PC-3 (cell line): Measurements from ENCODE around the gene RGS14. TPM values are rescaled to one million over a fixed set of nuclear protein-coding genes. Genes with fewer than 3 reads are reported as not detected.

ENCODE experiments used
- ATAC-seq: fragments of 200-7000 bp; cut with Tn5 transposase; 2 replicates; pipeline ENCODE4 v1.9.1; 2020; ENCODE audit warnings: mild to moderate bottlenecking, moderate library complexity
- BruUV-seq: library from RNA; stranded (reverse); fragments of 400-500 nt; replicated peaks from 2 replicates; lab custom pipeline; 2021; lab: Mats Ljungman, UMichigan
- CTCF ChIA-PET: fragments of 300-600 bp; sonication (Branson Sonifier 250); formaldehyde crosslinking; loops from one replicate; lab custom pipeline; 2022; ENCODE audit warnings: antibody characterized with exemption; lab: Charles Lee
- POLR2A ChIA-PET: fragments of 300-600 bp; sonication (Branson Sonifier 250); formaldehyde crosslinking; loops from one replicate; lab custom pipeline; 2022; ENCODE audit warnings: antibody characterized with exemption; ENCODE audit not compliant: unreplicated experiment; lab: Charles Lee
- DNase-seq: peaks from one replicate; pipeline ENCODE4 v3.0.0-alpha.2; 2015
- H2AFZ ChIP-seq: fragments of 300-600 bp; sonication (generic); 2 replicates; pipeline ENCODE4 v1.6.0; 2016; ENCODE audit warnings: antibody characterized with exemption, low read length
- H3F3A ChIP-seq: fragments of 300-600 bp; sonication (generic); one replicate; pipeline ENCODE4 v1.6.0; 2017; ENCODE audit warnings: antibody characterized with exemption, low read length, control low read depth, mild to moderate bottlenecking; ENCODE audit not compliant: unreplicated experiment
- H3K27ac ChIP-seq: fragments of 300-600 bp; sonication (generic); 2 replicates; pipeline ENCODE4 v1.5.1; 2016; ENCODE audit warnings: mild to moderate bottlenecking, low read length
- H3K27me3 ChIP-seq: fragments of 300-600 bp; sonication (generic); 2 replicates; pipeline ENCODE4 v1.6.1; 2016; ENCODE audit warnings: low read length, mixed read lengths
- H3K36me3 ChIP-seq: fragments of 300-600 bp; sonication (generic); 2 replicates; pipeline ENCODE4 v1.6.1; 2016; ENCODE audit warnings: low read depth, mixed run types, low read length, mixed read lengths
- H3K4me1 ChIP-seq: fragments of 300-600 bp; sonication (generic); 2 replicates; pipeline ENCODE4 v1.5.1; 2016; ENCODE audit warnings: low read length; ENCODE audit not compliant: insufficient read depth
- H3K4me2 ChIP-seq: fragments of 300-600 bp; sonication (generic); 2 replicates; pipeline ENCODE4 v1.6.0; 2016; ENCODE audit warnings: low read length
- H3K4me3 ChIP-seq: fragments of 300-600 bp; sonication (generic); 2 replicates; pipeline ENCODE4 v1.5.1; 2016; ENCODE audit warnings: mild to moderate bottlenecking, low read length, mixed read lengths
- H3K79me2 ChIP-seq: fragments of 300-600 bp; sonication (generic); 2 replicates; pipeline ENCODE4 v1.6.1; 2017; ENCODE audit warnings: low read length, mixed read lengths
- H3K9ac ChIP-seq: fragments of 300-600 bp; sonication (generic); 2 replicates; pipeline ENCODE4 v1.6.0; 2016; ENCODE audit warnings: mild to moderate bottlenecking, low read length
- H3K9me2 ChIP-seq: fragments of 300-600 bp; sonication (generic); replicated peaks from 2 replicates; pipeline ENCODE4 v1.6.1; 2016; ENCODE audit warnings: mixed run types, low read length, mixed read lengths
- H3K9me3 ChIP-seq: fragments of 300-600 bp; sonication (generic); 2 replicates; pipeline ENCODE4 v1.6.1; 2016; ENCODE audit warnings: low read length, mixed read lengths
- H4K20me1 ChIP-seq: fragments of 300-600 bp; sonication (generic); 2 replicates; pipeline ENCODE4 v1.6.1; 2016; ENCODE audit warnings: low read length, mixed read lengths
- CTCF ChIP-seq: fragments of 300-600 bp; sonication (generic); conservative IDR thresholded peaks from 2 replicates; pipeline ENCODE4 v1.5.1; 2017; ENCODE audit warnings: antibody characterized with exemption, low read depth, mild to moderate bottlenecking, low read length
- EZH2 ChIP-seq: fragments of 300-600 bp; sonication (generic); IDR thresholded peaks from one replicate; pipeline ENCODE4 v1.6.1; 2017; ENCODE audit warnings: antibody characterized with exemption, mild to moderate bottlenecking, low read length; ENCODE audit not compliant: unreplicated experiment
- EZH2phosphoT487 ChIP-seq: fragments of 300-600 bp; sonication (generic); IDR thresholded peaks from 2 replicates; pipeline ENCODE4 v1.6.1; 2018; ENCODE audit warnings: mild to moderate bottlenecking, antibody characterized with exemption, low read length, borderline replicate concordance
- intact Hi-C: fragments of 100-400 bp; cut with micrococcal nuclease; formaldehyde crosslinking; loops from 2 replicates; pipeline ENCODE4 v1.9.0; 2023
- total RNA-seq: library from RNA; depleted of rRNA; stranded (reverse); fragments of >200 nt; gene quantifications from 2 replicates; pipeline ENCODE4 v1.2.3, GENCODE V29; 2014

Gene RGS14
- total RNA-seq, 1 experiment from 2014 or later: 32.3 TPM

GRCh38 chr5:177402271-177403043 lies 44.7 kb downstream of the RGS14 start:
- peaks cover 13% of the 10 kb centered on the region for H3K4me1 ChIP-seq
- intact Hi-C loops: loop anchor here (1.0 to 2.0 kb wide), 5 partner anchors 12 to 288 kb away; partner anchors contain the start of genes GRK6 and PDLIM7
- H3F3A ChIP-seq: no peaks in the 10 kb centered on the region
- TSS peak; percentile 51 for BruUV-seq
- no peaks in the 10 kb centered on the region for H3K79me2 ChIP-seq
- peak overlapping the region; percentile 86 for H2AFZ ChIP-seq
- H3K27me3 ChIP-seq: no peaks in the 10 kb centered on the region
- peak overlapping the region; percentile 80 for H3K4me3 ChIP-seq
- peak; percentile 68 for ATAC-seq
- H3K9me2 ChIP-seq: no peaks in the 10 kb centered on the region
- no peaks in the 10 kb centered on the region for H3K9me3 ChIP-seq
- no peaks in the 10 kb centered on the region for H3K36me3 ChIP-seq
- peak overlapping the region; percentile 22; the same call in 1 of the 2 replicates for H3K27ac ChIP-seq
- H3K9ac ChIP-seq: peak overlapping the region; percentile 70
- TF ChIP-seq EZH2phosphoT487: no peak
- no peak for TF ChIP-seq EZH2
- peak; percentile 71 for TF ChIP-seq CTCF
- ChIA-PET CTCF (interaction anchor here (0.6 to 3.1 kb wide), 13 partner anchors 12 to 101 kb away, joined by 3 to 36 read pairs (median 7); partner anchors contain the start of gene GRK6), POLR2A (interaction anchor here (0.5 to 1.1 kb wide), 4 partner anchors 12 to 52 kb away, joined by 3 read pairs; no protein-coding TSS in a partner anchor)
- H4K20me1 ChIP-seq: no peaks in the 10 kb centered on the region
- peak; percentile 88 for DNase-seq
- peak overlapping the region; percentile 99 for H3K4me2 ChIP-seq

GRCh38 chr5:177403102-177403791 lies 45.5 kb downstream of the RGS14 start:
- peaks cover 13% of the 10 kb centered on the region for H3K4me1 ChIP-seq
- peak overlapping the region; percentile 86 for H2AFZ ChIP-seq
- no peaks in the 10 kb centered on the region for H3K27me3 ChIP-seq
- H3K4me3 ChIP-seq: peak overlapping the region; percentile 80
- ATAC-seq (peak; percentile 16), DNase-seq (peak; percentile 35)
- peak overlapping the region; percentile 70 for H3K9ac ChIP-seq
- peak overlapping the region; percentile 13; the same call in 1 of the 2 replicates for H3K27ac ChIP-seq
- no peaks in the 10 kb centered on the region for H3K9me3 ChIP-seq
- no peaks in the 10 kb centered on the region for H3K9me2 ChIP-seq
- CTCF ChIA-PET: interaction anchor here (0.6 to 3.1 kb wide), 12 partner anchors 13 to 299 kb away, joined by 3 to 36 read pairs (median 8); partner anchors contain the start of gene GRK6
- H3K4me2 ChIP-seq: peak overlapping the region; percentile 99
- no peaks in the 10 kb centered on the region for H3K36me3 ChIP-seq
- no peaks in the 10 kb centered on the region for H3K79me2 ChIP-seq
- no peaks in the 10 kb centered on the region for H3F3A ChIP-seq
- intact Hi-C loops: loop anchor here (1.0 to 2.0 kb wide), 3 partner anchors 24 to 94 kb away; partner anchors contain the start of genes GRK6 and PDLIM7
- POLR2A ChIA-PET: interaction anchor here (0.5 to 1.1 kb wide), 7 partner anchors 12 to 74 kb away, joined by 3 to 9 read pairs (median 3); partner anchors contain the start of gene GRK6
- no peak for TF ChIP-seq CTCF
- no peak for TF ChIP-seq EZH2phosphoT487
- TF ChIP-seq EZH2: no peak
- BruUV-seq: TSS peak; percentile 26
- H4K20me1 ChIP-seq: no peaks in the 10 kb centered on the region
